Mesothelial cell of epicardium (in vitro differentiated cells): Measurements from ENCODE around the gene TCERG1L. TPM values are rescaled to one million over a fixed set of nuclear protein-coding genes. Genes with fewer than 3 reads are reported as not detected.

ENCODE experiments used
- DNase-seq, 2 experiments: peaks; one replicate each; pipeline ENCODE4 v3.0.0; 2021; ENCODE audit warnings: low spot score in 2 of 2; ENCODE audit not compliant: unreplicated experiment in 2 of 2
- H3K27ac Mint-ChIP-seq: 2 replicates; pipeline ENCODE4 v1.8.0; 2021; ENCODE audit warnings: mixed read lengths
- H3K27me3 Mint-ChIP-seq: 2 replicates; pipeline ENCODE4 v1.8.0; 2021; ENCODE audit warnings: low read depth, mixed read lengths
- H3K36me3 Mint-ChIP-seq: 2 replicates; pipeline ENCODE4 v1.8.0; 2021; ENCODE audit warnings: mixed read lengths
- H3K4me1 Mint-ChIP-seq: 2 replicates; pipeline ENCODE4 v1.8.0; 2021; ENCODE audit warnings: mixed read lengths
- H3K4me3 Mint-ChIP-seq: 2 replicates; pipeline ENCODE4 v1.8.0; 2021; ENCODE audit warnings: mild to moderate bottlenecking, moderate library complexity, mixed read lengths
- H3K9me3 Mint-ChIP-seq: 2 replicates; pipeline ENCODE4 v1.8.0; 2021; ENCODE audit warnings: mixed read lengths
- CTCF ChIP-seq: fragments of 200-600 bp; sonication (generic); IDR thresholded peaks from one replicate; pipeline ENCODE4 v1.5.0; 2021; ENCODE audit warnings: antibody characterized with exemption; ENCODE audit not compliant: unreplicated experiment
- total RNA-seq: library from RNA; stranded (reverse); gene quantifications from 3 replicates; pipeline ENCODE4 v1.2.1, GENCODE V29; 2021

Gene TCERG1L
- total RNA-seq, 1 donor from 2014 or later, result 0.63 TPM

- Mint-ChIP-seq H3K36me3 (no peaks in the 10 kb centered on the region), H3K9me3 (no peaks in the 10 kb centered on the region), H3K4me1 (peaks cover 7% of the 10 kb centered on the region), H3K27ac (no peak overlapping the region), H3K4me3 (no peak overlapping the region), H3K27me3 (no peaks in the 10 kb centered on the region)
- TF ChIP-seq CTCF, result no peak
- no peak for DNase-seq
Observed at GRCh38 chr10:131162866-131163843, 148.4 kb downstream of the TCERG1L start.

GRCh38 chr10:131162211-131162610 is 149.3 kb downstream of the TCERG1L start:
- H3K9me3 Mint-ChIP-seq, result no peaks in the 10 kb centered on the region

DNA sequence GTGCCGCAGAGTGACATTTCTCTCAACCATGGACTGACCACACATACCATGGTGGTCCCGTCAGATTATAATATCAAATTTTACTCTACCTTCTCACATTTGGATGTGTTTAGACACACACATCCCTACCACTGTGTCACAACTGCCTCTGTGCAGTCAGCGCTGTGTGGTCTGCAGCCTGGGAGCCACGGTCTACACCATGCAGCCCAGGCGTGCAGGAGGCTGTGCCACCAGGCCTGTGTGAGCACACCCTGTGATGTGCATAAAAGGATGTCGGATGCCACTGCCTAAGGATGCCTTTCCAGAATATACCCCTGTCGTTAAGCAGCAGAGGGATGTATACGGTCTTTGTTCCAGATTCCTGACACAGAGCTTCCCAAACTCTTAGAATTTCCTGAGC is 150.4 kb downstream of the TCERG1L start:
- H3K27me3 Mint-ChIP-seq, result peaks cover under 1% of the 10 kb centered on the region
- no peak for TF ChIP-seq CTCF
- no peaks in the 10 kb centered on the region for H3K36me3 Mint-ChIP-seq
- peaks cover 9% of the 10 kb centered on the region for H3K4me1 Mint-ChIP-seq
- DNase-seq, result no peak
- no peaks in the 10 kb centered on the region for H3K9me3 Mint-ChIP-seq
- no peak overlapping the region for H3K4me3 Mint-ChIP-seq
- H3K27ac Mint-ChIP-seq, result no peak overlapping the region

More at GRCh38 chr10:131162211-131162610, 149.3 kb downstream of the TCERG1L start:
- Mint-ChIP-seq H3K27ac (no peak overlapping the region), H3K4me3 (no peak overlapping the region), H3K36me3 (no peaks in the 10 kb centered on the region), H3K27me3 (no peaks in the 10 kb centered on the region), H3K4me1 (peaks cover 7% of the 10 kb centered on the region)
- TF ChIP-seq CTCF, result no peak
- no peak for DNase-seq

- Mint-ChIP-seq H3K4me3 (no peak overlapping the region), H3K27me3 (peaks cover 5% of the 10 kb centered on the region), H3K9me3 (no peaks in the 10 kb centered on the region), H3K36me3 (no peaks in the 10 kb centered on the region), H3K4me1 (peaks cover 16% of the 10 kb centered on the region), H3K27ac (no peak overlapping the region)
- TF ChIP-seq CTCF, result no peak
- DNase-seq, result no peak
Observed at GRCh38 chr10:131160219-131160875, 151.2 kb downstream of the TCERG1L start.

DNA sequence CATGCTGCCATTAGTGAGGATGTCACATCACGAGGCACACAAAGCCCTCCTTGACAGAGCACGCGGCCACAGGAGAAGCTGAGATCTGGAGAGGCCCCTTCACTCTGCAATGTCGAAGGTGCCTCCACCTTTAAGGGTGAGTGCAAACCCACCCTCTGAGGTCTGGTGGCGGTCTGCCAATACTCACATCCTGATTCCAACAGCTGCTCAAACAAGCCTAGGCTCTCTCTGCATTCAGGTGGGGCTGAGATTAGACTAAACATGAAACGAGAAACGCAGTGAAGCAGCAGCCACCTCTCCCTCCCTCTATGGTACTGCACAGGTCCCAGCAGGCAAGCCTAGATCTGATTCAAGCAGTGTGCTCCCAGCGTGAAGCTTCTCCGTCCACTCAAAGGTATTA is 151.8 kb downstream of the TCERG1L start:
- H3K27ac Mint-ChIP-seq, result no peak overlapping the region
- H3K4me3 Mint-ChIP-seq, result no peak overlapping the region
- no peak for DNase-seq
- TF ChIP-seq CTCF, result no peak
- no peaks in the 10 kb centered on the region for H3K9me3 Mint-ChIP-seq
- no peaks in the 10 kb centered on the region for H3K36me3 Mint-ChIP-seq
- peaks cover 17% of the 10 kb centered on the region for H3K4me1 Mint-ChIP-seq
- peaks cover 5% of the 10 kb centered on the region for H3K27me3 Mint-ChIP-seq
